Stimulated activated CD8-positive, alpha-beta memory T cell treated with anti-CD3 and anti-CD28 coated beads, Interleukin-12 subunit alpha, Interleukin-12 subunit beta, amount 100 ng/mL, for 1 hour (primary cell): ENCODE measurements around the gene TNFRSF11A.

Experiments used
- DNase-seq: peaks from one replicate; pipeline ENCODE4 v3.0.0-alpha.2; 2020; ENCODE audit warnings: low read depth

The TNFRSF11A gene

DNA sequence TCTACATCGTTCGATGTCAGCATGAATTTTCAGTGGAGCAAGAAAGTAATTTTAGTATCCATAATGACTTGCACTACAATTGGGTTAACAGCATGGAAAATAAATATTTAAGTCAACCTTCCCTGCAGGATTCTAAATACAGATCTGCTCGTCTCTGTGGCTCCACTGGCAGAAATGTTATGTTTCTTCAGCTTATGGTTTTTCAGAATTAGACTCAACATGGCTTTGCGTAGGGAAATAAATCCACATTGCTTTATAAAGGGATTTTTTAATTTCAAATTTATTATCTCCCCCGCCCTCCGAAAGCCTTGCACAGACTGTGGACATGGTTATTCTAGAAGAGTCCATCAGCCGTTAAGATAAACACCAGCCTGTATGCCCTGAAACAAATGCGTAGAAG is 18.2 kb downstream of the TNFRSF11A start:
- no peak for DNase-seq

DNA sequence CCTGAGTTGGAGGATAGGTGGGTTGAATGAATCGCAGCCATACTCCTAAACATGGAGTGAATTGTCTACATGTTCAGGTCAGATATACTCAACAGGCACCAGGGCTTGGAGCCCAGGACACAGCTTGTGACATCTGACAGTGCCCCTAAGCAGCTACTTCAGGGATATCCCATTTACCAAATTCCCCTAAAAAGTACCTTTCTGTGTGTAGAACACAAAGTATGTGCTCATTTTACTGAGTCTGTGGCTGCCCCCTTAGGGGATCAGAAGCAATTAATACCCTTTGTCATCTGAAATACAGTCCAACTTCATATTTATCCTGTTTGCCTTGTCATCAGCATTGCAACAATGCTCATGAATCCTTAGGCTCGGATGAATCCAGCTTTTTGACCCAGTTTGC is 20.8 kb downstream of the TNFRSF11A start:
- no peak for DNase-seq

DNA sequence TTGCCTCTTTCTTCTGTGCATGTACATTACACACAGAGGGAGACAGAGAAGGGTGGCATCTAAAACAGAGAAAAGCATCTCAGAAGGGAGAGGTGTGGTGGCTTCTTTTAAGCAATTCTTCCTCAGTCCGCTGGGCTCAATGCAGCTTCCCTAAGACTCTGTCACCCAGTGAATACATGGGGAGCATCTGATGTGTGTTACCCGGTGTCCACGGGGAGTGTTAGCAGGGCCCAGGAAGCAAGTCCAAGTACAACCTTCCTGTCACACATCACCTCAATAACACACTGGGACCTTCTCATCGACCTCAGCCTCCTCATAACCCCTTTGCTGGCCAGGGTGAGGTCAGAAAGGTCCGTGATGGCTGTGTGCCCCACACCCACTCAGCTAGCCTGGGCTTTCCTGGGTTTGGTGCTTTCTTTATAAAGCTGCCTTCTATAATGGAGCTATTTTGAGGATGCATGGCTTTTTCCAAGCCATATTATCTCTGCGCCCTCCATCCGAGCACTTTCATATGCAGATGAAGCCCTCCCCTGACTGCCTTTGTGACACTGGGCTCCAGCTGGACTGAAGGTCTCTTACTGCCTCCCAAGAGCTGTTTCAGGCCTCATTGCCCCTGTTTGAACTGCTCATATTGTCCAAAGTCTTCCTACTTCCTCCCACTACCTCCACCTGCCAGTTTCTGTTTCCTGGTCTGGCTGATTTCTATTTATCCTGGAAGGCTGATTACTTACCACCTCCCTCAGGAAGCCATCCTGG is 21.4 kb downstream of the TNFRSF11A start:
- DNase-seq = no peak

DNA sequence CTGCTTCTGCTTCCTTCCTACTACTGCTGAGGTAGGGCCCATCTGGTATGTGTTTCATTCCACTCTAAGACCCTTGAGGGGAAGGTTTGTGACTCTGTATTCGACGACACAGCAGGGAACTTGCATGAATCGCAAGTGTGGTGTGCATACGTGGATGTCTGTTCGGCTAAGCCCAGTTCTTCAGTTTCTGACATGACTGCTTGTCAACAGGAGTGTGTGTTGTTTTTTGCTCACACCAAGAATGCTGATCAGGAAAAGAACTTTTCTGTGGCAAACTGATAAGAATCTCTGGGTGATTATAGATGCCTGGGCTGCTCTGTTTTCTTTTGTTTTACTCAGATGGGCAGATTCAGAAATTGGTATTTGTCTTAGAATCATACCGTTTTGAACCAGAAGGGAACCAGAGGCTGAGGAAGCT is 22.0 kb downstream of the TNFRSF11A start:
- no peak for DNase-seq

DNA sequence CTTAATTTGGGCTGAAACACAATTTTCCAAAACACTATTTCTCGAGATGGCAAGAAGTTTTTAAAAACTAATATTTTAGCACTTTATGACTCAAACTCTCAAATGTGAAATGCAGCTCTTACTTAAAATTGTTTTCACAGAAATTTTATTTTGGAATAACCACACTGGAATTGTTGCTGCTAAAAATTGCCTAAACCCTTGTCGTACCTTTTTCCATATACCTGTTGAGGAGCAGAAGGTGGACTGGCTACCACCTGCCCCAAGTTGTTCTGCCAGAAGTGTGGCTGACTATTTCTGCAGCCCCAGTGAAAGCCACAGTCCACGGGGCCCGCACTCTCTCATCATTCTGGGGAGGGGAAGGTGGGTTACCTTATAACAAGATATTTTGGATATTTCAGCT is 23.4 kb downstream of the TNFRSF11A start:
- DNase-seq = no peak

DNA sequence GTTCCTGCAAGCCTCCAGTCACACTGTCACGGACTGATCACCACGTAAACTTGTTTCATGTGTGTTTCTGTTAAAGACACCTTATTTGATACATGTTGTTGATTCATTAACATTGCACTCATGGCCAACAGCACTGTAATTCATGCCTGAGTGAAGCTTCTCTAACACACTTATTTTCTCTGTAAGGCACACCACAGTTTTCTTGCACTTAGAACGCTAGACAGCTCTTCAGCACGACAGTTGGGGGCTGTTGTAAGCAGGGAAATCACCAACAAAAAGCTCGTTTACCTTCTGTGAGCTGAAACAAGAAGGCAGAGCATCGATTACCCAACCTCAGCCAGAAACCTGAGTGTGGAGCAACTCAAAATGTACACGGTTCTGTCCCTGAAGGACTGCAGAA is 28.1 kb downstream of the TNFRSF11A start:
- DNase-seq = no peak

DNA sequence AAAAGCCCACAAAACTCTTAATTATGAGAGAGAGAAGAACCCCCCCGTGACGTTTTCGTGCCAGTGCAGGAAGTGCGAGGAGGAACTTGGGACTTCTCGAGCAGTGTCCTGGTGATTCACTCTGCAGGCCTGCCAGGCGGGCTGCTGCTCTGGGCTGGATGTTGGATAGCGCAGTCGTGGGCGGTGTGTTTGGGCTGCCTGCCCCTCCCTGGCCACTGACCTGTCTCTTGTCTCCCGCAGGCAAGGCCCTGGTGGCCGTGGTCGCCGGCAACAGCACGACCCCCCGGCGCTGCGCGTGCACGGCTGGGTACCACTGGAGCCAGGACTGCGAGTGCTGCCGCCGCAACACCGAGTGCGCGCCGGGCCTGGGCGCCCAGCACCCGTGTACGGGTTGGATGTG is 29.0 kb downstream of the TNFRSF11A start:
- no peak for DNase-seq

DNA sequence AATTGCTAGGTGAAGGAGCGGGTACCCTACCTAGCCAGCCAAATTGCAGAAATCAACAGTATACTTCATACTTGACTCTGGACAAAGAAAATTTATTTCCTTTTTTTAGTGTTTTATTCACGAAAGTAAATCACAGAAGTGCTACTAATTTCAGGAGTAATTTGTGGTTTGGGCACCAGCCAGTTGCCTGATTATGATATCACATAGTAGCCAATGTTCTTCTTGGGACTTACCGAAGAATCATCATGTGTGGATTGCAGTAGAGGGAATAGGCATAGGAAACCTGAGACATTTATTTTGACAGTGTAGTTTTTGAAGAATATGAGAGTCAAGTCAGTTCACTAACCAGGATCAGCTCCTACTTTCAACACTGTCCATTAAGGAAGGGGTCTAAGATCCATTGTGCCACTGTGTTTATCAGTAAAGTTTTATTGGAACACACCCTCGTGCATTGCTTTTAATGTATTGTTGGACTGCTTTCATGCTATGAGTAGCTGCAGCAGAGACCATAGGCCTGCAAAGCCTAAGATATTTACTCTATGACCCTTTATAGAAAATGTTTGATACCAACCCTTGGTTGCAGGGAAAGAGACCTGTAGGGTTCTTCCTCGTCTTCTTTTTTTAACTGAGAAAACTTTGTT is 32.1 kb downstream of the TNFRSF11A start:
- no peak for DNase-seq

DNA sequence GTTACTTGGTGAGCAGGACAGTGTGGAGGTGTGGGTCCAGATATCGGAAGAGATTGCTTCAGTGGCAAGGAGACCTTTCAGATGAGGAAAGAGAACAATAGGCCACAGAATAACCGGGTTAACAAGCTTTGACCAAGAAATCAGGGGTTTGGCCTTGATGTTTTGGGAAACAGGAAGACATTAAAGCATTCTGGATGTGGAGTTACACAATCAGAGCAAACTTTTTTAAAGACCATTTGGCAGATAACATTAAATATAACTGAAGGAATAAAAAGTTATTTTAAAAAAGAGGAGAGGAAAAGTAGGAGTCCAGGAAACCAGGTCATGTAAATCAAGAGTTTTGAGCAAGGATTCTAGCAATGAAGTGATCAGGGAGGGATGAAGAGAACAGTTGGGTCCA is 35.7 kb downstream of the TNFRSF11A start:
- DNase-seq = no peak

DNA sequence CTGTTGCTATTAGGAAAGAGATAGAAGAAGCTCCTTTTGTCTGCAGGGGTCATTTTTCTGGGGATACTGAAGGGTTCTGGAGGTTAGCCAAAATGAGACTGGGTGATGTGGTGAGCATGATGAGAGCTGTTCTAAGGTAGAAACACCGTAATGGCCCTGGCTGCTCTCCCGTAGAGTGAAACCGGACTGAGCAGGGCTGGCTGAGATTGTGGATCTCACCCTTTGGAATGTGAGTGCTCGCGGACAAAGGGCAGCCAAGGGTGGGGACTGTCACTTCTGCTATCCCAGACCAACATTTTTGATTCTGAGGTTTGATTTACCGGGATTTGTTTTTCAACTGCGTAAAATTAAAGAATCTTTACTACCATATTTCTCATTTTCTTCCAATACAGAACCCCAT is 36.2 kb downstream of the TNFRSF11A start:
- no peak for DNase-seq

DNA sequence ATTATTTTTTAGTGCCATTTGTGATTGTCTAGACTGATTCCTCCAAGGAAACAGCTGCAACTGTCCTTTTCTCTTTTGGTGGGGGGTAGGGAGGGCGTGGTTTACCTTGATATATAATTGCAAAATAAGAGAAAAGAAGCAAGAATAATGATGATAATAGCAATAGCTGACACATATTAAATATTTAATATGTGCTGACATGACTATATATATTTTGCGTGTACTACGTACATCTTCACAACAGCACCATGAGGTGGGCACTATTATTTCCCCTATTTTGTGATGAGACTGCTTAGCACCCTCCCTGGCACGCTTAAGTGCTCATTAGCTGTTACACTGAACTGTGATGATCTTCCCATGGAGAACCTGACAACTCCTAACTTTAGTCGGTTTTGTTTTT is 39.4 kb downstream of the TNFRSF11A start:
- DNase-seq = no peak

DNA sequence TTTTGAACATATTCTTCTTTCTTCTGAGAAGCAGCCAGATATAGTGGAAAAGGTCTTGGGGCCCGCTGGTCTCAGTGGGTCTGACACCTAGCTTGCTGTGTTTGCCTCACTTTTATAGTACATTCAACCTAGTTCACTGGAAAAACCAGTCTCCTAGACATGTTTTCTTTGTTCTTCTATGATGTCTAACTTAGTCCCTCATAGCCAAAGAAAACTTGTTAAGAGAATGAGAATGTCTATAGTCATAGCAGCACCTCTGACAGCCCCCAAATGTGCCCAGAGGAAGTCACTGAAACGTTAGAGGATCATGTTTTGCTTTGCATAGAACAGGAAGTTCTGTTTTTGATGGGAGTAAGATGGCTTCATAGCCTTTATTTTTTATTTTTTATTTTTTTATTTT is 40.3 kb downstream of the TNFRSF11A start:
- DNase-seq = no peak

DNA sequence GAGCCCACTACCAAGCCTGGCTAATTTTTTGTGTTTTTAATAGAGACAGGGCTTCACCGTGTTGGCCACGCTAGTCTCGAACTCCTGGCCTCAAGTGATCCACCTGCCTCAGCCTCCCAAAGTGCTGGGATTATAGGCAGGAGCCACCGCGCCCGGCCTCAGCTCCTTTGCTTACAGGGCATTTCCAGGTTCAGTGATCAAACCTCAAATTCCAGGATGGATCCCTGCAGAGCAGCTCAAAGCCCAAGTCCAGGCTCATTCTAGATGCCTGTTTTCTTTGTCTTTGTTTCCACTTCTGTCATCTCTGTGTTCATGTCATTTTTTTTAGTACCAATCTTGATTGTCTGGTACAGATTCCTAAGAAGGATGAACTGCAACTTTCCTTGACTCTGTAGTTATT is 41.9 kb downstream of the TNFRSF11A start:
- no peak for DNase-seq

DNA sequence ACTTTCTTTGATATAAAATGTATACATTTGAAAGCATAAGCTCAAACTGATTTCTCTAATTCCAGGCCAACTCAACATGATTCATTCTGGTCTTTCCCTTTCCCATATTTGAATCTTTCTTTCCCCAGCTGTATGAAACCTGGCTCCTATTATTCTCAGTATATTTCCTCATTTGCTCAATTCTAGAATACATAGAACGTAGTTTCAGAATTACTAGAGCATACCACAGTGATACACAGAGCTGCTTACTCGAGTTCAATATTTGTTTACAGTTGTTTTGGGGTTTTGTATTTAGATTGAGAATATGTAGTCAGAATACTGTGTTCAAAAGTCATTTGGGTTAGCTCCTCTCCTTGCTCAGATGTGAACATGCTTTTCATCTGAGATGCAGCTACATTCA is 43.0 kb downstream of the TNFRSF11A start:
- DNase-seq = no peak

DNA sequence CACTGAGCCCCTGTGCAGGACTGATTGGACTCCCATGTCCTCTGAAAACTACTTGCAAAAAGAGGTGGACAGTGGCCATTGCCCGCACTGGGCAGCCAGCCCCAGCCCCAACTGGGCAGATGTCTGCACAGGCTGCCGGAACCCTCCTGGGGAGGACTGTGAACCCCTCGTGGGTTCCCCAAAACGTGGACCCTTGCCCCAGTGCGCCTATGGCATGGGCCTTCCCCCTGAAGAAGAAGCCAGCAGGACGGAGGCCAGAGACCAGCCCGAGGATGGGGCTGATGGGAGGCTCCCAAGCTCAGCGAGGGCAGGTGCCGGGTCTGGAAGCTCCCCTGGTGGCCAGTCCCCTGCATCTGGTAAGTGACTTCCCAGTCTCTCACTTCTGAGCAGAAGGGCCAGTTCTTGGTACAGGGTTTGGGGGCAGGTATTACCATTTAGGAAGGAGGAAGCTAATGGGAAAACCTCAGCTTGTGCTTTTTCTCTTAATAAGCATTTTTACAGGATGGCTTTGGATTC is 44.1 kb downstream of the TNFRSF11A start:
- no peak for DNase-seq

DNA sequence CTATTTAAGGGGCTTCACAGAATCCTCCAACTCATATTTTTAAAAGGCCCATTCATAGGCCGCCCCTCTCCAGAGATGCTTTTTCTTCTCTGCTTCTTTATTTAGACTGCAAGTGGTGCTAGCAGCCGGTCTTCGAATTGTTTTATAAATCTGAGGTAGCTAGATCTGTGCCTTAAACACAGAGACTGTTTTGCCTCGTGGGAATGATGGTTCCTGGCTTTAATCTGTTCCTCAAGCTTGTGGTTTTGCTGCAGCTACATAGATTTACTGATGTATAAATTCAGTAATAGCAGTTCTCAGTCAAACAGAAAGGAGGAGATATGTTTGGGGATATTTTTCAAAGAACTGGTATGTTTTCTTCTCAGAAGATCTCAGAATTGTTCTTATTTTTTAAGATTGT is 45.3 kb downstream of the TNFRSF11A start:
- DNase-seq = no peak

DNA sequence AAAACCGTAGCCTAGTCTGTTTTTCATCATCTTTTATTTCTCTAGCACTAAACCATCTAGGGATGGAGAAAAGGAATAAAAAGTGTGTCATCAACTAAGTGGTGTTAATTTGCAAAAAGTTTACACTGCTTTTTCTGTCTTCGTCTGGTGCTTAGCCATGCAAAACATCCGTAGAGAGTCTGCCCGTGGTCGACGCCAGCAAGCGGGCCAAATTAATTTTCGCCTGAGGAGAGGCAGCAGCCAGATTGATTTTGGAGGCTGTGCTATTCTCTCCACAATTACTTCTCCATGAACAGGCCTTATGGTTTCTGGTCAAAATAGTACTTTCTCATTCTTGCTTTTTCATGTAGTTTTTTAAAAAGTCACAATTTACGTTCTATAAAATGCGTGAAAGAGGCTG is 46.3 kb downstream of the TNFRSF11A start:
- no peak for DNase-seq

DNA sequence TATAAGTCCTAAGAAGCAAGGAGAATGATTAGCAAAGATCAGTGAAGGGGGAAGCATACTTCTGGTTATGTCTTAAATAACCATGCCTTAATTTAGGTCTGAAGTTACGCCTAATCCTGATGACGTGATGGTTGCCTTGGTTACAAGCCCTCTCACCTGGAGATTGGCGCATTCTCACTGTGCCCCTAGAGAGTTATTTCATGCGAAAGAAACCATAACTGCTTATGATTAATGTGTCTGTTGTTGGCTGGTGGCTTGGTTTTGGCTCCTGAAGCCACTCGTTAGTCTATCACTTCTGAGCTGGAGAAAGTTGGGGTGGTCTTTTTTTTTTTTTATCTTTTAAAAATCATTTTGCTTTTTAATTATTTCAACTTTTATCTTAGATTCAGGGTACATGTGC is 47.0 kb downstream of the TNFRSF11A start:
- DNase-seq = no peak

DNA sequence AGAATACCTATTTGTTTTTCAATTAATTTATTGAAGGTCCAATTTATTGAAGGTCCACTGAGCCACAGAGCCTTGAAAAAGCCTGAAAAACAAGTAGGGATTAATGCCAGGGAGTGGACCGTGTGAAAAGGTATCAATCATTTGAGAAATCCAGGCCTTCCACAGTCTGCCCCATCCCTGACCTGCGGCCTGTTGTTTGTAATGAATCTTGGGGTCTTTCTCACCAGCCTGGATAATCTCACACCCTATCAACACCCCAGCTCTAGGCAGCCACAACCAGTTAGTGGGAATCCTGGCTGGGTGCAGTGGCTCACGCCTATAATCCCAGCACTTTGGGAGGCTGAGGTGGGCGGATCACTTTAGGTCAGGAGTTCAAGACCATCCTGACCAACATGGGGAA is 47.8 kb downstream of the TNFRSF11A start:
- no peak for DNase-seq

DNA sequence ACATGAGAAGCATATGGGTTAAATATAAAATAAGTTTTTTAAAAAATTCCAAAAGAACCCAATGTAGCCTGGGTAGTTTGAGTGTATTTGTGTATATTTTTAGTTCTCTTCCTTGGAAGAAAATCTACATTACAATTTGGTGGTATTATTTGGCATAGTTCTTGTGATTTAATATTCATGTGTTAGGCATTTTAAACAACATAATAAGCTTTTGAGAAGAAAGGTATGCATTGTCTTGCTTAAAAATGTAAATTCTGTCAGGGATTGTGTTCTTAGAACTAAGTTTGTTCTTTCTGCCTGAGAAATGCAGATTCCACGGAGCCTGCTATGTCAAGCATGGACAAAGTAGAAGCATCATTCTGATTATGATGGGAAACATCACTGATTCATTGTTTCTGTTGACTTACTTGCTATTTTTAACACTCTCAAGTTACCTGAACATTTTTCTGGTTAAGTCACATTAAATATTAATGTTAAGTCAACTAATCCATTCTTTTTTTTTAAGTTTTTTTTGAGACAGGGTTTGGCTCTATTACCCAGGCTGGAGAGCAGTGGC is 49.4 kb downstream of the TNFRSF11A start:
- no peak for DNase-seq

DNA sequence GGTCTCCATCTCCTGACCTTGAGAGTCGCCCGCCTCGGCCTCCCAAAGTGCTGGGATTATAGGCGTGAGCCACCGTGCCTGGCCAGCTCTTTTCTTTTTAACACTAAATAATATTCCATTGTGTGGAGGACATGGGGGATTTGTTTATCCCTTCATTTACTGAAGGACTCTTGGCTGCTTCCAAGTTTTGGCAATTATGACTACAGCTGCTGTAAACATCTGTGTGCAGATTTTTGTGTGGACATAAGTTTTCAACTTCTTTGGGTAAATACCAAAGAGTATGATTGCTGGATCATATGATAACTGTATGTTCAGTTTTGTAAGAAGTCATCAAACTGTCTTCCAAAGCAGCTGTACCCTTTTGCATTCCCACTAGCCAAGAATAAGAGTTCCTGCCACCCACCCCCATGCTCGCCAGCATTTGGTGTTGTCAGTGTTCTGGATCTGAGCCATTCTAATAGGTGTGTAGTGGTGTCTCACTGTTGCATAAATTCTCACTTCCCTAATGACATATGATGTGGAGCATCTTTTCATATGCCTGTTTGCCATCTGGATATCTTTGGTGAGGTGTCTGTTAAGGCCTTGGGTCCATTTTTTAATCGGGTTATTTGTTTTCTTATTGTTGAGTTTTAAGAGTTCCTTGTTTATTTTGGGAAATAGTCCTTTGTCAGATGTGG is 52.2 kb downstream of the TNFRSF11A start:
- no peak for DNase-seq

DNA sequence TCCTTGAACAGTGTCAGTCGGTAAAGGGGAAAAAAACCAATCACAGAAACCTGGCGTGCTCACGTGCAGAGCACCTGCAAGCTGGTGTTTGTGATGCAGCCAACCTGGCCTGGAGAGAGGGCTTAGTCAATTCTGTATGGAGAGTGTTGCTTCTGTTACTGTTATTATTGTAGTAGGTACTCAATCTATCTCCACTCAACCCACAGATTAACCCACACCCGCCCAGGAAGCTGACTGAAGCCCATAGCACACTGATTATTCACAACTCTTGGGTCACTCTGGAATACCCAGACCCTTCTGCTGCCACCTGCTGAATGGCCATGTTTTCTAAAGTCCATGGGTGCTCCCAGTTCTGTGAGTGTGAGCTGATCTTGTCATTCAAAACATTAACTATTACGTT is 53.9 kb downstream of the TNFRSF11A start:
- DNase-seq = no peak

DNA sequence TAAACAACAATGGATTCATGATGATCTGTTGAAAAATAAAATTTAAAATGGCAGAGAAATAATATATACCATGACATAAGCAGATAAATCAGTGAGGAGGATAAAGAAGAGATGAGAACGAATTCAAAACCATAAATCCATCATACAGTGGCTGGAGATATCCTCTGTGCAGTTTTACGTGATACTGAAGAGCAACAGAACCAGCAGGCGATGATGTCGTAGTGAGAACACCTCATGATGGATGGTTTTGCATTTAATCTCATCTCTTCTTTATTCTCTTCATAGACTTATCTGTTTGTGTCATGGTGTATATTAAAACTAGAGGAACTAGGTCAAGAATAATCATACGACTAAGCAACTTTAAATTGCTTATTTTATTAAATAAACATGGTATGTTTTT is 56.3 kb downstream of the TNFRSF11A start:
- DNase-seq = no peak
